Subcutaneous adipose tissue (tissue), 4 donors: ENCODE results near the gene DALRD3. TPM values are rescaled to one million over a fixed set of nuclear protein-coding genes. Genes with fewer than 3 reads are reported as not detected.

Experiments used
- total RNA-seq, 4 donors: library from RNA; depleted of rRNA; stranded (reverse); fragments of >200 nt; gene quantifications; one replicate each; pipeline ENCODE4 v1.1.0, GENCODE V29; 2016
- TF ChIP-seq, protein P1 (sequence below): fragments of 450-650 bp; IDR thresholded peaks from one replicate; pipeline ENCODE4 v1.5.1; 2016; ENCODE audit warnings: low read depth, mild to moderate bottlenecking, control low read depth, antibody characterized with exemption, moderate library complexity

Gene DALRD3
- total RNA-seq, 4 donors from 2014 or later: 10.6 to 43.3 (median 29.8) TPM

DNA sequence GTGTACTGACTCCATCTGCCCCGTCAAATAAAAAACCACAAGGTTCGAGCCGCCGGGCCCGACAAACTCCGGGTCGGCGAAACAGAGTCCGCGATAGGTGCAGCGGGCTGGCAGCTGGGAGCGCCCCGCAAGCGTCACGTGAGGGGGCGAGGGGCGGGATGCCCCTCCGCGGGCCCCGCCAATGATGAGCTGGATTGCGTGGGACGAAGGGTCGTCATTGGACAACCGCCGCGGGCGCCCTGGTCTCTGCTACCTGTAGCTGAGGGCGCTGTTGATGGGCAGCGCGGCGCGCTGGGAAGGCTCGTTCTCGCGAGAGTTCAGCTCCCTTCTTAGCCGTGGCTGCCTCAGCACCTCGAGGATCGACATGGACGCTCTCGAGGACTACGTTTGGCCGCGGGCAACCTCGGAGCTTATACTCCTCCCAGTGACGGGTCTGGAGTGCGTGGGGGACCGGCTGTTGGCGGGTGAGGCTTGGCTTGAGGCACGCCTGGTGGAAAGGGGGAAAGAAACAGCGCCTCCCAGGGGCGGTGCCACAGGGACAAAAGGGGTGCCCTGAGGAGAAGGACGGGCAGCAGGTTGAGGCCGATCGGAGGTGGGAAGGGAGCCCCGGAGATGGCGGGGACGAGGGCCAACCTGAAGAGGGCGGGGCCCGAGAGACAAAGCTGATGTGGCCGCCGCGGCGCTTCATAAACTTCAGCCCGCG is 11.2 kb downstream of the DALRD3 start, which contains the start of gene WDR6:
Gene WDR6 (plus strand): TSS at position 324 of the 703 bp plus-strand sequence. CDS start 41 bp downstream, at position 365.
- TF ChIP-seq, protein P1, sequence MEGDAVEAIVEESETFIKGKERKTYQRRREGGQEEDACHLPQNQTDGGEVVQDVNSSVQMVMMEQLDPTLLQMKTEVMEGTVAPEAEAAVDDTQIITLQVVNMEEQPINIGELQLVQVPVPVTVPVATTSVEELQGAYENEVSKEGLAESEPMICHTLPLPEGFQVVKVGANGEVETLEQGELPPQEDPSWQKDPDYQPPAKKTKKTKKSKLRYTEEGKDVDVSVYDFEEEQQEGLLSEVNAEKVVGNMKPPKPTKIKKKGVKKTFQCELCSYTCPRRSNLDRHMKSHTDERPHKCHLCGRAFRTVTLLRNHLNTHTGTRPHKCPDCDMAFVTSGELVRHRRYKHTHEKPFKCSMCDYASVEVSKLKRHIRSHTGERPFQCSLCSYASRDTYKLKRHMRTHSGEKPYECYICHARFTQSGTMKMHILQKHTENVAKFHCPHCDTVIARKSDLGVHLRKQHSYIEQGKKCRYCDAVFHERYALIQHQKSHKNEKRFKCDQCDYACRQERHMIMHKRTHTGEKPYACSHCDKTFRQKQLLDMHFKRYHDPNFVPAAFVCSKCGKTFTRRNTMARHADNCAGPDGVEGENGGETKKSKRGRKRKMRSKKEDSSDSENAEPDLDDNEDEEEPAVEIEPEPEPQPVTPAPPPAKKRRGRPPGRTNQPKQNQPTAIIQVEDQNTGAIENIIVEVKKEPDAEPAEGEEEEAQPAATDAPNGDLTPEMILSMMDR: no peak

DNA sequence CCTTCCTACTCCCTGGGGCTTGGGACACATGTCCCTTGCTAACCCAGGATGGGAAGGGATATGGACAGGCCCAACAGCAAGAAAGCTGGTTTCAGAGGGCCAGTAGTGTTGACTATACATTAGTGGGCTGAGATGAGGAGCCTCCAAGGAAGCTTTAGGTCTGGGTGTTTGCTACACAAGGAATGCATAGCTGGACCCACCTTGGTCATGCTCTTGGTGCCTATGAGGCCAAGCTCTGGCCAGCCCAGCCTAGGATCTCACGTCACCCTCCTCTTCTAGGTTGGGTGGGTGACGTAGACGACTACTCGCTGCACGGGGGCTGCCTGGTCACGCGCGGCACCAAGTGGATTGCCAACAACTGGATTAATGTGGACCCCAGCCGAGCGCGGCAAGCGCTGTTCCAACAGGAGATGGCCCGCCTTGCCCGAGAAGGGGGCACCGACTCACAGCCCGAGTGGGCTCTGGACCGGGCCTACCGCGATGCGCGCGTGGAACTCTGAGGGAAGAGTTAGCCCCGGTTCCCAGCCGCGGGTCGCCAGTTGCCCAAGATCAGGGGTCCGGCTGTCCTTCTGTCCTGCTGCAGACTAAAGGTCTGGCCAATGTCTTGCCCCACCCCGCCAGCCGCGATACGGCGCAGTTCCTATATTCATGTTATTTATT is 11.8 kb downstream of the DALRD3 start:
- TF ChIP-seq, protein P1: no peak

DNA sequence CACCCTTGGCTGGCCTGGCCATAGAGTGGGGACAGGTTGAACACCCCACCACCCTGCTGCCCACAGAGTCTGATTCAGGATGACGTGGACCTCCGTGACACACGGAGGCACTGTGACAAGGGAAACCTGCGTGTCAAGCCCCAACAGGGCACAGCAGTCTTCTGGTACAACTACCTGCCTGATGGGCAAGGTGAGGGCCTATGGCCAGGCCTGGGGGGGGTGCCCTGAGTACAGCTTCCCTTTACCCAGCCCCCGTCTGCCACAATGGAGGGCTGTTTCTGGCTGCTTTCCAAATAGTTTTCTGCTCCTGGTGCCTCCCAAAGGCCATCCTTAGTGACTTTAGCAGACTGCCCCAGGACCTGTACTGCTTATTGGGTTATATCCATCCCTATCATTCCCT is 12.4 kb downstream of the DALRD3 start:
- TF ChIP-seq, protein P1: no peak

DNA sequence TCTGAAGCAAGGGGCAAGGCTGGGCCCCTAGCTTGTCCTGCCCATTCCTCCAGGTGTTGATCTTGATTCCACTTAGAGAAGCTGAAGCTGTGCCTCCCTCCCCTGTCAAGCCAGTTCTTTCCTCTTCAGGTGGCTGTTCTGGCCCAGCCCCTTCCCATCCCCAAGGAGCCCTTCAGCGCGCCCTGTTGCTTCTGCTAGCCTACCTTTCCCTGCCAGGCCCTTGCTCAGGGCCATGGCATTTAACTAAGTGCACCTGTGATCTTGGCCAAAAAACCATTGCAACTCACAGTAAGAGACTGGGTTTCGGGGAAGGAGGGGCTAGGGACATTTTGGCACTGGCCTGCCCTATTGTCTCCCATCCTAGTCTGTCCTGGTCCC is 13.1 kb downstream of the DALRD3 start:
- TF ChIP-seq, protein P1: no peak

DNA sequence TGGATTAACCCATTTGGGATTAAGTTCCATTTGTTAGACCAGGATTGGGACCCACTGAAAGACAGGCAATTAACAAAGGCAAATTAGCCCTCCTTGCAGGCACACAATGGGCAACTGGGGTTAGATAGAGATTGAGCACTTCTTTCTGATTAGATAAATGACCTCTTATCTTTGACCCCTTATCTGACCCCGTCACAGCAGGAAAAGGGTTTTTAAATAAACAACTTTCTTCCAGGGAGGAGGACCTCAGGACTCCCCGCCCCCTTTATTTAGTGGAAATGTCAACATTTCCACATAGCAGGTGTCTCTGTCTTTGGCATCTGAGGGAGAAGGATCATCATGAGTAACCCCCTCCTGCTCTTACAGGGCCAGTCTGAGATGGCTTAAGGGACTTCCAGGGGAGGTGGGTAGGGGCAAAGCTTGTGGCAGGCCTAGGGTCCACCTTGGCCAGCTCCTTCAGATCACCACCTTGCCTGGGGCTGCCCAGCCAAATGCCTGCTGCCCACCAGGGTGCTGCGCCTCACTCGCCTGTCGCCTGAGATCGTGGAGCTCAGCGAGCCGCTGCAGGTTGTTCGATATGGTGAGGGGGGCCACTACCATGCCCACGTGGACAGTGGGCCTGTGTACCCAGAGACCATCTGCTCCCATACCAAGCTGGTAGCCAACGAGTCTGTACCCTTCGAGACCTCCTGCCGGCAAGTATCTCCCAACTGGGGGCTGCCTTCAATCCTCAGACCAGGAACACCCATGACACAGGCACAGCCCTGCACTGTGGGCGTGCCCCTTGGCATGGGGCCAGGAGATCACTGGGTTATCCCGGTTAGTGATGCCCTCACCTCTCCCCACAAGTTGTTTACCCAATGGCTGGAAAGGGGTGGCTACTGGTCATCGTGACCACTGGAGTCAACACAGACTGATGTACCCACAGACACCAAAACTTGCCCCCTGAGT is 13.8 kb downstream of the DALRD3 start:
- TF ChIP-seq, protein P1: no peak

DNA sequence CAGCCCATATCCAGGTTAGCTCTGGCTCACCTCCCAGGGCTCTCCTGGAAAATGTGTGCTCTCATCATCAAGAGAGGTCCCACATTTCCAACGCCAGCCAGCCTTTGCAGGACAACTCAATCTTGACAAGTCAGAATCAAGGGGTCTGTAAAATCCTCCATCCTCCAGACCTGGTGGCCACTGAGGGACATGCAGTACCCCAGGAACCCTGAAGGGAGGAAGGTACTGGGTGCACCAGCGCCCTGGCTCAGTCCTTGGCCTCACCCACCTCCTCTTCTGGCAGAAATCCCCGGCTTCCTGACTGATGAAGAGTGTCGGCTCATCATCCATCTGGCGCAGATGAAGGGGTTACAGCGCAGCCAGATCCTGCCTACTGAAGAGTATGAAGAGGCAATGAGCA is 17.2 kb downstream of the DALRD3 start:
- TF ChIP-seq, protein P1: no peak
